Smooth muscle cell (in vitro differentiated cells): ENCODE data around the gene MGLL. TPM values are rescaled to one million over a fixed set of nuclear protein-coding genes. Genes with fewer than 3 reads are reported as not detected.

Experiments
- DNase-seq: peaks from one replicate; lab custom pipeline; 2025; ENCODE audit not compliant: unreplicated experiment; lab: John Stamatoyannopoulos, UW
- H2AFZ ChIP-seq: fragments of 200-600 bp; sonication (generic); 2 replicates; pipeline ENCODE4 v1.6.0; 2016; ENCODE audit warnings: antibody characterized with exemption, low read depth, mild to moderate bottlenecking
- H3F3A ChIP-seq: fragments of 200-600 bp; sonication (generic); 2 replicates; pipeline ENCODE4 v1.6.0; 2017; ENCODE audit warnings: antibody characterized with exemption, low read depth
- H3K27ac ChIP-seq: fragments of 200-600 bp; sonication (generic); 2 replicates; pipeline ENCODE4 v1.5.1; 2016; ENCODE audit warnings: low read depth, mild to moderate bottlenecking
- H3K27me3 ChIP-seq: fragments of 200-600 bp; sonication (generic); 2 replicates; pipeline ENCODE4 v1.6.1; 2016; ENCODE audit warnings: low read depth, mild to moderate bottlenecking
- H3K36me3 ChIP-seq: fragments of 200-600 bp; sonication (generic); 2 replicates; pipeline ENCODE4 v1.5.1; 2016; ENCODE audit warnings: low read depth
- H3K4me1 ChIP-seq: fragments of 200-600 bp; sonication (generic); 2 replicates; pipeline ENCODE4 v1.5.1; 2016; ENCODE audit warnings: low read depth
- H3K4me2 ChIP-seq: fragments of 200-600 bp; sonication (generic); 2 replicates; pipeline ENCODE4 v1.6.0; 2016; ENCODE audit warnings: mild to moderate bottlenecking
- H3K4me3 ChIP-seq: fragments of 200-600 bp; sonication (generic); 2 replicates; pipeline ENCODE4 v1.5.1; 2016; ENCODE audit warnings: mild to moderate bottlenecking
- H3K79me2 ChIP-seq: fragments of 200-600 bp; sonication (generic); 2 replicates; pipeline ENCODE4 v1.6.0; 2016; ENCODE audit warnings: low read depth, mild to moderate bottlenecking
- H3K9ac ChIP-seq: fragments of 200-600 bp; sonication (generic); 2 replicates; pipeline ENCODE4 v1.6.0; 2016; ENCODE audit warnings: low read depth
- H3K9me3 ChIP-seq: fragments of 200-600 bp; sonication (generic); replicated peaks from 2 replicates; pipeline ENCODE4 v1.5.1; 2016; ENCODE audit warnings: low read depth
- H4K20me1 ChIP-seq: fragments of 200-600 bp; sonication (generic); 2 replicates; pipeline ENCODE4 v1.6.0; 2016; ENCODE audit warnings: low read depth
- CTCF ChIP-seq: fragments of 200-600 bp; sonication (generic); IDR thresholded peaks from 2 replicates; pipeline ENCODE4 v1.5.1; 2017; ENCODE audit warnings: borderline replicate concordance, mild to moderate bottlenecking, antibody characterized with exemption; ENCODE audit not compliant: insufficient read depth, poor library complexity, severe bottlenecking
- WGBS: methylation state at CpG from one replicate; pipeline ENCODE4 v1.1.7; 2016; ENCODE audit warnings: low lambda C conversion rate; 5-methylcytosine and 5-hydroxymethylcytosine counted together
- polyA plus RNA-seq: library from polyadenylated mRNA; unstranded; fragments of >200 nt; fragmentation: Nextera tagmentation; extraction: Ambion mirVana; gene quantifications from 2 replicates; pipeline ENCODE4 v1.2.1, GENCODE V29; 2016
- total RNA-seq: library from RNA; depleted of rRNA; stranded (reverse); fragments of >200 nt; gene quantifications from 2 replicates; pipeline ENCODE4 v1.2.3, GENCODE V29; 2014

Gene MGLL
- total and polyA plus RNA-seq, 2 experiments from 2014 or later: 13.6 to 22.5 TPM

DNA sequence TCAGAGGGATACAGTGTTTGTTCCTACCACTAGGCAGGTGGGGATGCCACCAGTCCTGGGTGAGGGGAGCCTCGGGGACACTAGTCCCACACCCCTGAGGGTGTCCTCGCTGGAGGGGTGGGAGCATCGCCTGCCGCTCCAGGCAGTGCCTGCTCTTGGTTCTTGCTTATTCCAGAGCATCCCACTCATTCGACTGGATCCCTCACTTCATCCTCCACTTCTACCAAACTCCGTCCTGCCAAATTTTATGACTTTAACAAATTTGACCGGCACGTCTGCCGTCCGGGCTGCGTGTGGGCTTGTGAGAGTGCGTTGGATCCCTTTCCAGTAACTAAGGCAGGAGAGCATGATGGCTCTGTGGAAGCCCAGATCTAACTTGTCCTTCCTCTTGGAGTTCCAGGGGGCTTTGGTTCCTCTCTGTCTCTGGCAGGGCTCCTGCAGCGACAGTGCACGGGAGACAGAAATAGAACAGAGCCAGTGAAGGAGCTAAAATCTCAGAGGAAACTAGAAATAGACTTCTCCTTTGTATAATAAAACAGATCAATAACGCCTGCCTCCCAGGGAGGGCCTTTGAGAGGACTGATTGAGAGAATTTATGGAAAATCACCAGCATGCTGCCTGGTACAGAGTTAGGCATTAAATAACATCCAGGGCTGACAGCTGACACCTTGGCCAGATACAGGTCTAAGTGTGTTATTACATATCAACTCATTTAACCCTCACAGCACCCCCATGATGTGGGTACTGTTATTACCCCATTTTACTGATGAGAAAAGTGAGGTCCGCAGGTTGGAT is 34.5 kb downstream of the MGLL start:
- peaks cover 20% of the 10 kb centered on the region for H3K4me1 ChIP-seq
- H3K36me3 ChIP-seq: no peaks in the 10 kb centered on the region
- H3F3A ChIP-seq: peaks cover 15% of the 10 kb centered on the region
- TF ChIP-seq CTCF: no peak
- DNase-seq: no peak
- no peaks in the 10 kb centered on the region for H3K79me2 ChIP-seq
- H3K9me3 ChIP-seq: no peaks in the 10 kb centered on the region
- no peak overlapping the region for H3K9ac ChIP-seq
- H3K27me3 ChIP-seq: no peaks in the 10 kb centered on the region
- no peak overlapping the region for H3K27ac ChIP-seq
- no peak overlapping the region for H2AFZ ChIP-seq
- H3K4me2 ChIP-seq: no peak overlapping the region
- 92% methylated on average over 16 of the region's 16 CpGs for WGBS
- H4K20me1 ChIP-seq: no peaks in the 10 kb centered on the region
- H3K4me3 ChIP-seq: no peak overlapping the region

GRCh38 chr3:127787071-127787490 is 35.2 kb downstream of the MGLL start:
- Histone ChIP-seq H3K9me3 (no peaks in the 10 kb centered on the region), H2AFZ (no peak overlapping the region), H3K9ac (no peak overlapping the region), H3K4me2 (no peak overlapping the region), H3K79me2 (no peaks in the 10 kb centered on the region), H3K27ac (no peak overlapping the region), H3F3A (peaks cover 8% of the 10 kb centered on the region), H3K27me3 (no peaks in the 10 kb centered on the region), H3K4me3 (no peak overlapping the region), H3K4me1 (peaks cover 20% of the 10 kb centered on the region), H4K20me1 (no peaks in the 10 kb centered on the region), H3K36me3 (no peaks in the 10 kb centered on the region)
- TF ChIP-seq CTCF: no peak
- DNase-seq: no peak
- 90% methylated on average over 9 of the region's 9 CpGs for WGBS

- 72% methylated on average over 19 of the region's 19 CpGs for WGBS
- H3K9me3 ChIP-seq: no peaks in the 10 kb centered on the region
- TF ChIP-seq CTCF: no peak
- peaks cover 2% of the 10 kb centered on the region for H3F3A ChIP-seq
- H4K20me1 ChIP-seq: no peaks in the 10 kb centered on the region
- peak; percentile 46 for DNase-seq
- H3K27ac ChIP-seq: no peak overlapping the region
- no peaks in the 10 kb centered on the region for H3K36me3 ChIP-seq
- H3K27me3 ChIP-seq: no peaks in the 10 kb centered on the region
- peak overlapping the region; percentile 39 for H3K4me2 ChIP-seq
- H3K9ac ChIP-seq: no peak overlapping the region
- no peaks in the 10 kb centered on the region for H3K79me2 ChIP-seq
- no peak overlapping the region for H3K4me3 ChIP-seq
- H2AFZ ChIP-seq: no peak overlapping the region
- H3K4me1 ChIP-seq: peaks cover 21% of the 10 kb centered on the region
Measured at GRCh38 chr3:127786353-127787070, 35.8 kb downstream of the MGLL start.
